ENCODE data around the gene P2RY8.

GRCh38 chrX:1464041-1464970, 72.7 kb downstream of the P2RY8 start:
- no peak for TF ChIP-seq REST (IDR thresholded peaks at IDR 0.05; ENCODE audit: low read depth)
- no peak for TF ChIP-seq EGR1 (IDR thresholded peaks at IDR 0.05)
- TF ChIP-seq TAF1 (IDR thresholded peaks at IDR 0.05; ENCODE audit: low read depth), result no peak

Measured in Ishikawa (cell line).